HepG2 (cell line): ENCODE measurements around the gene ZNF276. TPM values are rescaled to one million over a fixed set of nuclear protein-coding genes. Genes with fewer than 3 reads are reported as not detected.

Source experiments
- ARNTL ChIP-seq: sonication (generic); formaldehyde crosslinking; IDR thresholded peaks from 2 replicates; pipeline ENCODE4 v1.4.0; 2020; ENCODE audit warnings: mild to moderate bottlenecking, missing genetic modification reagents
- BORCS8-MEF2B ChIP-seq: sonication (generic); formaldehyde crosslinking; IDR thresholded peaks from 2 replicates; pipeline ENCODE4 v1.8.0; 2022; ENCODE audit warnings: mild to moderate bottlenecking, missing genetic modification reagents
- ELF3 ChIP-seq: IDR thresholded peaks from 2 replicates; pipeline ENCODE4 v1.6.1; 2016; ENCODE audit warnings: missing genetic modification reagents, missing compliant biosample characterization
- HOXA3 ChIP-seq: sonication (generic); formaldehyde crosslinking; IDR thresholded peaks from 2 replicates; pipeline ENCODE4 v1.5.0; 2020; ENCODE audit warnings: missing genetic modification reagents
- NBN ChIP-seq: fragments of 450-650 bp; conservative IDR thresholded peaks from 2 replicates; pipeline ENCODE4 v1.6.1; 2017
- PTBP1 ChIP-seq: fragments of 200-400 bp; formaldehyde crosslinking; IDR thresholded peaks from 2 replicates; pipeline ENCODE4 v1.6.1; 2018; ENCODE audit warnings: low read length, low read depth; ENCODE audit not compliant: poor library complexity, severe bottlenecking
- RAD21 ChIP-seq: fragments of 450-650 bp; formaldehyde crosslinking; IDR thresholded peaks from 2 replicates; pipeline ENCODE4 v1.5.0; 2020; ENCODE audit warnings: mild to moderate bottlenecking
- SAFB2 ChIP-seq: sonication (generic); formaldehyde crosslinking; IDR thresholded peaks from 2 replicates; pipeline ENCODE4 v1.5.1; 2020; ENCODE audit warnings: missing genetic modification reagents, low read depth, mild to moderate bottlenecking, borderline replicate concordance
- SATB2 ChIP-seq: sonication (generic); formaldehyde crosslinking; IDR thresholded peaks from 2 replicates; pipeline ENCODE4 v1.5.0; 2020; ENCODE audit warnings: missing genetic modification reagents
- SKI ChIP-seq: fragments of 450-650 bp; IDR thresholded peaks from one replicate; pipeline ENCODE4 v1.6.1; 2018; ENCODE audit warnings: mild to moderate bottlenecking; ENCODE audit not compliant: partially characterized antibody
- SP2 ChIP-seq: sonication (generic); formaldehyde crosslinking; IDR thresholded peaks from 2 replicates; pipeline ENCODE4 v1.5.1; 2020; ENCODE audit warnings: mild to moderate bottlenecking, missing genetic modification reagents
- ZFYVE20 ChIP-seq: sonication (generic); formaldehyde crosslinking; IDR thresholded peaks from 2 replicates; pipeline ENCODE4 v1.8.0; 2023; ENCODE audit warnings: low read depth, mild to moderate bottlenecking, moderate library complexity, missing genetic modification reagents, borderline replicate concordance
- ZNF34 ChIP-seq: sonication (generic); formaldehyde crosslinking; IDR thresholded peaks from 2 replicates; pipeline ENCODE4 v1.4.0; 2020; ENCODE audit warnings: mild to moderate bottlenecking, missing genetic modification reagents, borderline replicate concordance
- ZNF572 ChIP-seq: sonication (generic); formaldehyde crosslinking; IDR thresholded peaks from 2 replicates; pipeline ENCODE4 v1.5.1; 2020; ENCODE audit warnings: mild to moderate bottlenecking, missing genetic modification reagents
- ZNF607 ChIP-seq: sonication (generic); formaldehyde crosslinking; IDR thresholded peaks from 2 replicates; pipeline ENCODE4 v1.5.1; 2020; ENCODE audit warnings: missing genetic modification reagents, mild to moderate bottlenecking, borderline replicate concordance
- ZNF746 ChIP-seq: sonication (generic); formaldehyde crosslinking; IDR thresholded peaks from 2 replicates; pipeline ENCODE4 v1.8.0; 2022; ENCODE audit warnings: mild to moderate bottlenecking, missing genetic modification reagents
- ZSCAN31 ChIP-seq: sonication (generic); formaldehyde crosslinking; IDR thresholded peaks from 2 replicates; pipeline ENCODE4 v1.5.0; 2020; ENCODE audit warnings: low read depth, mild to moderate bottlenecking, missing genetic modification reagents
- polyA plus RNA-seq, 8 experiments: library from polyadenylated mRNA; depleted of rRNA in 3 of 8; stranded (reverse) in 7 of 8; unstranded in 1 of 8; fragments of >200 nt; fragmentation: Illumina TruSeq in 4 of 8; extraction: Trizol in 4 of 8; gene quantifications; 2 replicates each; pipeline versions ENCODE4 v1.2.1 to v1.2.3, GENCODE V29; 2011 to 2016; ENCODE audit warnings: low read depth in 4 of 8, missing spikeins in 1 of 8, mixed read lengths in 1 of 8; ENCODE audit not compliant: insufficient read depth in 1 of 8
- total RNA-seq, 5 experiments: library from RNA; depleted of rRNA; stranded (reverse); fragments of >200 nt; fragmentation: Illumina TruSeq; extraction: Trizol; gene quantifications; 2 replicates each; pipeline ENCODE4 v1.2.3, GENCODE V29; 2016; ENCODE audit warnings: low read depth in 1 of 5
- TF ChIP-seq, protein P1 (sequence below): sonication (generic); formaldehyde crosslinking; IDR thresholded peaks from 2 replicates; pipeline ENCODE4 v1.5.0; 2020; ENCODE audit warnings: missing genetic modification reagents
- TF ChIP-seq, protein P2 (sequence below): sonication (generic); formaldehyde crosslinking; IDR thresholded peaks from 2 replicates; pipeline ENCODE4 v1.4.0; 2020; ENCODE audit warnings: missing genetic modification reagents
- TF ChIP-seq, protein P3 (sequence below): sonication (generic); formaldehyde crosslinking; IDR thresholded peaks from 2 replicates; pipeline ENCODE4 v1.4.0; 2020; ENCODE audit warnings: missing genetic modification reagents
- TF ChIP-seq, protein P4 (sequence below): sonication (generic); formaldehyde crosslinking; IDR thresholded peaks from 2 replicates; pipeline ENCODE4 v1.5.0; 2020; ENCODE audit warnings: missing genetic modification reagents
- TF ChIP-seq, protein P5 (sequence below): fragments of 450-650 bp; IDR thresholded peaks from 2 replicates; pipeline ENCODE4 v1.6.1; 2017

Gene ZNF276
- total and polyA plus RNA-seq, 2 of the 13 experiments (the other 11 are each of a cell fraction or from before 2014, with no cell fraction given) = 17.7 to 18.0 TPM

DNA sequence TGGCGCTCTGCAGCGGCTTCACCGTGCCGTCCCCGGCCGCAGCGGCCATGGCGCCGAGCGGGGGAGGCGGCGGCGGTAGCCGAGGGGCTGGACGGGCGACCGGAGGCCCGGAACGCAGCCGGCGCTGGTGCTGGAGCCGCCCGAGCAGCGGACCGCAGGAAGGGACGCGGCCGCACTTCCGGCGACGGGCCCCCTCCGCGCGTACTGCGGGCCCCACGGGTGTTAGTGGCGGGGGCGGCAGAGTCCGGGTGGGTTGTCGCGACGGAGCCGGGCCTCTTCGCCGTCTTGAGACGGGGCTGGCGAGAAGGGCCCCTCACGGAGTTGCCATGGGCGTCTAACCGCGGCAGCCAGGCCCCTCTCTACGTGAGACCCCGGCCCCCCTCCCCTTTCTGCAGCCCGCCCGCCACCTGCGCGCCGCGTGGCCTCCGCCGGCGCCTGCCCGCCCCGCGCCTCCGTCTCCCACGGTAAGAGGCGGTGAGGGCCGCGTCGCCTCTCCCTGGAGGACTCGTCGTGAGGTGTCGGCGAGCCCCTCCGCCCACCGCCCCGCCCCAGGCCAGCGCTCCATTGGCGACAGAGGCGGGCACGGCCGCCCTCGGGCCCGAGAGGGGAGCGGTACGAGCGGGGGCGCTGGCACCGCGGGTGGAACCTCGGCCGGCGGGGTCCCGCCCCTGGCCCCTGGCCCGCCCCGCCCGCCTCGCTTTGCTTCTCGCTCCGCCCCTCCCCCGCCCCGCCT lies at the start of gene ZNF276, which contains the start of gene VPS9D1 (continued):
- TF ChIP-seq ZFYVE20 (CRISPR knock-in tag) (peak; percentile 52; the same call in 1 of the 2 replicates), ZNF746 (peak; percentile 71), SKI (peak; percentile 59), ZNF34 (CRISPR knock-in tag) (peak; percentile 99), HOXA3 (CRISPR knock-in tag) (peak; percentile 97), ZNF607 (CRISPR knock-in tag) (peak; percentile 98), NBN (no peak), RAD21 (CRISPR knock-in tag) (peak; percentile 51), SAFB2 (CRISPR knock-in tag) (peak; percentile 87; the same call in 1 of the 2 replicates), ZNF572 (CRISPR knock-in tag) (no peak), ELF3 (CRISPR knock-in tag) (peak; percentile 46; the same call in 1 of the 2 replicates), SP2 (CRISPR knock-in tag) (peak; percentile 74), PTBP1 (no peak), BORCS8-MEF2B (CRISPR knock-in tag) (peak; percentile 90; the same call in 1 of the 2 replicates), ZSCAN31 (CRISPR knock-in tag) (peak; percentile 89), SATB2 (CRISPR knock-in tag) (peak; percentile 80), ARNTL (CRISPR knock-in tag) (peak; percentile 68)
- TF ChIP-seq, protein P1, sequence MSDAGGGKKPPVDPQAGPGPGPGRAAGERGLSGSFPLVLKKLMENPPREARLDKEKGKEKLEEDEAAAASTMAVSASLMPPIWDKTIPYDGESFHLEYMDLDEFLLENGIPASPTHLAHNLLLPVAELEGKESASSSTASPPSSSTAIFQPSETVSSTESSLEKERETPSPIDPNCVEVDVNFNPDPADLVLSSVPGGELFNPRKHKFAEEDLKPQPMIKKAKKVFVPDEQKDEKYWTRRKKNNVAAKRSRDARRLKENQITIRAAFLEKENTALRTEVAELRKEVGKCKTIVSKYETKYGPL (CRISPR knock-in tag) = 0 out of 2 replicates have a peak, but pooled peaks have one; percentile 33
- TF ChIP-seq, protein P2, sequence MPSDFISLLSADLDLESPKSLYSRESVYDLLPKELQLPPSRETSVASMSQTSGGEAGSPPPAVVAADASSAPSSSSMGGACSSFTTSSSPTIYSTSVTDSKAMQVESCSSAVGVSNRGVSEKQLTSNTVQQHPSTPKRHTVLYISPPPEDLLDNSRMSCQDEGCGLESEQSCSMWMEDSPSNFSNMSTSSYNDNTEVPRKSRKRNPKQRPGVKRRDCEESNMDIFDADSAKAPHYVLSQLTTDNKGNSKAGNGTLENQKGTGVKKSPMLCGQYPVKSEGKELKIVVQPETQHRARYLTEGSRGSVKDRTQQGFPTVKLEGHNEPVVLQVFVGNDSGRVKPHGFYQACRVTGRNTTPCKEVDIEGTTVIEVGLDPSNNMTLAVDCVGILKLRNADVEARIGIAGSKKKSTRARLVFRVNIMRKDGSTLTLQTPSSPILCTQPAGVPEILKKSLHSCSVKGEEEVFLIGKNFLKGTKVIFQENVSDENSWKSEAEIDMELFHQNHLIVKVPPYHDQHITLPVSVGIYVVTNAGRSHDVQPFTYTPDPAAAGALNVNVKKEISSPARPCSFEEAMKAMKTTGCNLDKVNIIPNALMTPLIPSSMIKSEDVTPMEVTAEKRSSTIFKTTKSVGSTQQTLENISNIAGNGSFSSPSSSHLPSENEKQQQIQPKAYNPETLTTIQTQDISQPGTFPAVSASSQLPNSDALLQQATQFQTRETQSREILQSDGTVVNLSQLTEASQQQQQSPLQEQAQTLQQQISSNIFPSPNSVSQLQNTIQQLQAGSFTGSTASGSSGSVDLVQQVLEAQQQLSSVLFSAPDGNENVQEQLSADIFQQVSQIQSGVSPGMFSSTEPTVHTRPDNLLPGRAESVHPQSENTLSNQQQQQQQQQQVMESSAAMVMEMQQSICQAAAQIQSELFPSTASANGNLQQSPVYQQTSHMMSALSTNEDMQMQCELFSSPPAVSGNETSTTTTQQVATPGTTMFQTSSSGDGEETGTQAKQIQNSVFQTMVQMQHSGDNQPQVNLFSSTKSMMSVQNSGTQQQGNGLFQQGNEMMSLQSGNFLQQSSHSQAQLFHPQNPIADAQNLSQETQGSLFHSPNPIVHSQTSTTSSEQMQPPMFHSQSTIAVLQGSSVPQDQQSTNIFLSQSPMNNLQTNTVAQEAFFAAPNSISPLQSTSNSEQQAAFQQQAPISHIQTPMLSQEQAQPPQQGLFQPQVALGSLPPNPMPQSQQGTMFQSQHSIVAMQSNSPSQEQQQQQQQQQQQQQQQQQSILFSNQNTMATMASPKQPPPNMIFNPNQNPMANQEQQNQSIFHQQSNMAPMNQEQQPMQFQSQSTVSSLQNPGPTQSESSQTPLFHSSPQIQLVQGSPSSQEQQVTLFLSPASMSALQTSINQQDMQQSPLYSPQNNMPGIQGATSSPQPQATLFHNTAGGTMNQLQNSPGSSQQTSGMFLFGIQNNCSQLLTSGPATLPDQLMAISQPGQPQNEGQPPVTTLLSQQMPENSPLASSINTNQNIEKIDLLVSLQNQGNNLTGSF (CRISPR knock-in tag) = peak; percentile 74
- TF ChIP-seq, protein P3, sequence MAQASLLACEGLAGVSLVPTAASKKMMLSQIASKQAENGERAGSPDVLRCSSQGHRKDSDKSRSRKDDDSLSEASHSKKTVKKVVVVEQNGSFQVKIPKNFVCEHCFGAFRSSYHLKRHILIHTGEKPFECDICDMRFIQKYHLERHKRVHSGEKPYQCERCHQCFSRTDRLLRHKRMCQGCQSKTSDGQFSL (CRISPR knock-in tag) = peak; percentile 26; the same call in 1 of the 2 replicates
- TF ChIP-seq, protein P4, sequence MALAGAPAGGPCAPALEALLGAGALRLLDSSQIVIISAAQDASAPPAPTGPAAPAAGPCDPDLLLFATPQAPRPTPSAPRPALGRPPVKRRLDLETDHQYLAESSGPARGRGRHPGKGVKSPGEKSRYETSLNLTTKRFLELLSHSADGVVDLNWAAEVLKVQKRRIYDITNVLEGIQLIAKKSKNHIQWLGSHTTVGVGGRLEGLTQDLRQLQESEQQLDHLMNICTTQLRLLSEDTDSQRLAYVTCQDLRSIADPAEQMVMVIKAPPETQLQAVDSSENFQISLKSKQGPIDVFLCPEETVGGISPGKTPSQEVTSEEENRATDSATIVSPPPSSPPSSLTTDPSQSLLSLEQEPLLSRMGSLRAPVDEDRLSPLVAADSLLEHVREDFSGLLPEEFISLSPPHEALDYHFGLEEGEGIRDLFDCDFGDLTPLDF (CRISPR knock-in tag) = peak; percentile 49; the same call in 1 of the 2 replicates
- TF ChIP-seq, protein P5, sequence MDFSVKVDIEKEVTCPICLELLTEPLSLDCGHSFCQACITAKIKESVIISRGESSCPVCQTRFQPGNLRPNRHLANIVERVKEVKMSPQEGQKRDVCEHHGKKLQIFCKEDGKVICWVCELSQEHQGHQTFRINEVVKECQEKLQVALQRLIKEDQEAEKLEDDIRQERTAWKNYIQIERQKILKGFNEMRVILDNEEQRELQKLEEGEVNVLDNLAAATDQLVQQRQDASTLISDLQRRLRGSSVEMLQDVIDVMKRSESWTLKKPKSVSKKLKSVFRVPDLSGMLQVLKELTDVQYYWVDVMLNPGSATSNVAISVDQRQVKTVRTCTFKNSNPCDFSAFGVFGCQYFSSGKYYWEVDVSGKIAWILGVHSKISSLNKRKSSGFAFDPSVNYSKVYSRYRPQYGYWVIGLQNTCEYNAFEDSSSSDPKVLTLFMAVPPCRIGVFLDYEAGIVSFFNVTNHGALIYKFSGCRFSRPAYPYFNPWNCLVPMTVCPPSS = no peak
